Measurements from ENCODE around the gene NRIP3.

- TF ChIP-seq CTCF (IDR thresholded peaks at IDR 0.05; ENCODE audit: low read length) (no peak), EZH2 (IDR thresholded peaks at IDR 0.05; ENCODE audit: borderline replicate concordance, low read length) (no peak)
Measured at GRCh38 chr11:8971196-8971923, 32.4 kb downstream of the NRIP3 start.
